DLD1 (cell line): Measurements from ENCODE around the gene TPM1.

Experiments used
- in situ Hi-C: cut with HindIII; loops from 2 replicates; pipeline ENCODE4 v1.10.0; 2017; ENCODE audit warnings: low sequenced_read_pairs

The TPM1 gene

GRCh38 chr15:63015618-63016017 lies 26.9 kb upstream of the TPM1 start:
- in situ Hi-C loops, result no loop called here

GRCh38 chr15:63016234-63016633 lies 26.3 kb upstream of the TPM1 start:
- in situ Hi-C loops, result no loop called here

- in situ Hi-C loops, result no loop called here
Observed at GRCh38 chr15:63018639-63019038, 23.9 kb upstream of the TPM1 start.

- in situ Hi-C loops, result no loop called here
Observed at GRCh38 chr15:63019511-63020109, 22.9 kb upstream of the TPM1 start.

- in situ Hi-C loops, result no loop called here
Observed at GRCh38 chr15:63020128-63020527, 22.4 kb upstream of the TPM1 start.

GRCh38 chr15:63020759-63021430 lies 21.7 kb upstream of the TPM1 start:
- in situ Hi-C loops, result no loop called here

GRCh38 chr15:63022181-63022580 lies 20.4 kb upstream of the TPM1 start:
- in situ Hi-C loops, result no loop called here

- in situ Hi-C loops, result no loop called here
Observed at GRCh38 chr15:63022663-63023062, 19.9 kb upstream of the TPM1 start.

- in situ Hi-C loops, result no loop called here
Observed at GRCh38 chr15:63023351-63023945, 19.1 kb upstream of the TPM1 start.

GRCh38 chr15:63025460-63025859 lies 17.1 kb upstream of the TPM1 start:
- in situ Hi-C loops, result loop anchor here (25.0 kb wide), 1 partner anchor 263 kb away; no protein-coding TSS in a partner anchor

- in situ Hi-C loops, result loop anchor here (25.0 kb wide), 1 partner anchor 265 kb away; no protein-coding TSS in a partner anchor
Observed at GRCh38 chr15:63027646-63028045, 14.9 kb upstream of the TPM1 start.

- in situ Hi-C loops, result loop anchor here (25.0 kb wide), 1 partner anchor 266 kb away; no protein-coding TSS in a partner anchor
Observed at GRCh38 chr15:63028442-63029110, 14.0 kb upstream of the TPM1 start.

- in situ Hi-C loops, result loop anchor here (10.0 to 25.0 kb wide), 2 partner anchors 195 to 267 kb away; no protein-coding TSS in a partner anchor
Observed at GRCh38 chr15:63029676-63030075, 12.9 kb upstream of the TPM1 start.

- in situ Hi-C loops, result loop anchor here (10.0 to 25.0 kb wide), 2 partner anchors 195 to 268 kb away; no protein-coding TSS in a partner anchor
Observed at GRCh38 chr15:63030101-63030551, 12.4 kb upstream of the TPM1 start.

GRCh38 chr15:63034578-63034977 lies 8.0 kb upstream of the TPM1 start:
- in situ Hi-C loops, result loop anchor here (10.0 to 25.0 kb wide), 2 partner anchors 200 to 272 kb away; no protein-coding TSS in a partner anchor

- in situ Hi-C loops, result loop anchor here (10.0 to 25.0 kb wide), 2 partner anchors 200 to 273 kb away; no protein-coding TSS in a partner anchor
Observed at GRCh38 chr15:63035253-63035652, 7.3 kb upstream of the TPM1 start.

- in situ Hi-C loops, result loop anchor here (10.0 to 25.0 kb wide), 2 partner anchors 201 to 274 kb away; no protein-coding TSS in a partner anchor
Observed at GRCh38 chr15:63035977-63036376, 6.6 kb upstream of the TPM1 start.

- in situ Hi-C loops, result loop anchor here (10.0 to 25.0 kb wide), 2 partner anchors 203 to 276 kb away; no protein-coding TSS in a partner anchor
Observed at GRCh38 chr15:63037976-63038720, 4.4 kb upstream of the TPM1 start.

GRCh38 chr15:63038926-63039673 lies 3.4 kb upstream of the TPM1 start:
- in situ Hi-C loops, result loop anchor here (10.0 to 25.0 kb wide), 2 partner anchors 204 to 277 kb away; no protein-coding TSS in a partner anchor
